Activated CD4-positive, alpha-beta T cell treated with anti-CD3 and anti-CD28 coated beads, Interleukin-2, amount 50 U/mL, for 24 hours (primary cell): ENCODE measurements around the gene ANXA4.

Source experiments
- DNase-seq, 2 donors: peaks; one replicate each; pipeline ENCODE4 v3.0.0-alpha.2; 2020; ENCODE audit warnings: low read depth in 1 of 2, low spot score in 1 of 2

Gene ANXA4

GRCh38 chr2:69844560-69844959, 102.6 kb downstream of the ANXA4 start:
- no peak for DNase-seq

- no peak for DNase-seq
Observed at GRCh38 chr2:69846182-69847067, 104.5 kb downstream of the ANXA4 start.

- DNase-seq, result no peak
Observed at GRCh38 chr2:69847068-69847828, 105.3 kb downstream of the ANXA4 start.

- DNase-seq, result no peak
Observed at GRCh38 chr2:69848186-69848790, 106.4 kb downstream of the ANXA4 start.

- no peak for DNase-seq
Observed at GRCh38 chr2:69858261-69858660, 116.3 kb downstream of the ANXA4 start.

GRCh38 chr2:69863298-69863697, 121.4 kb downstream of the ANXA4 start:
- DNase-seq, result no peak
